Measurements from ENCODE around the gene CHAT.
A peak's percentile ranks its signal among the peaks of the same experiment; 100 is the strongest.

Gene CHAT

GRCh38 chr10:49593998-49594397 lies 19.8 kb upstream of the CHAT start:
- Histone ChIP-seq H4K20me1 (ENCODE audit: control insufficient read depth, insufficient read depth, low read depth, low read length) (no peaks in the 10 kb centered on the region), H3K4me1 (ENCODE audit: control insufficient read depth, low read length) (no peaks in the 10 kb centered on the region), H3K4me3 (ENCODE audit: low read length) (no peak overlapping the region), H3K9me3 (ENCODE audit: control insufficient read depth, insufficient read depth, low read length) (no peaks in the 10 kb centered on the region), H3K9me2 (replicated peaks; ENCODE audit: control insufficient read depth, low read length) (no peaks in the 10 kb centered on the region), H3K36me3 (ENCODE audit: control insufficient read depth, low read length) (no peaks in the 10 kb centered on the region), H3K27ac (ENCODE audit: low read depth, low read length) (no peak overlapping the region), H3K79me2 (ENCODE audit: control insufficient read depth, low read length) (no peaks in the 10 kb centered on the region), H3K4me2 (ENCODE audit: low read length) (no peak overlapping the region), H3F3A (ENCODE audit: control insufficient read depth, insufficient read depth) (no peaks in the 10 kb centered on the region), H3K27me3 (ENCODE audit: control insufficient read depth, low read length) (no peaks in the 10 kb centered on the region)
- TF ChIP-seq CTCF (IDR thresholded peaks at IDR 0.05; ENCODE audit: low read depth, low read length, poor library complexity, severe bottlenecking), result no peak
- no peak for TF ChIP-seq EZH2phosphoT487 (IDR thresholded peaks at IDR 0.05; ENCODE audit: borderline replicate concordance, low read length)

GRCh38 chr10:49594594-49594993 lies 19.2 kb upstream of the CHAT start:
- no peak overlapping the region for H3K4me2 ChIP-seq (ENCODE audit: low read length)

GRCh38 chr10:49595003-49595712 lies 18.7 kb upstream of the CHAT start:
- H3F3A ChIP-seq (ENCODE audit: control insufficient read depth, insufficient read depth), result no peaks in the 10 kb centered on the region
- H3K36me3 ChIP-seq (ENCODE audit: control insufficient read depth, low read length), result no peaks in the 10 kb centered on the region
- H3K27ac ChIP-seq (ENCODE audit: low read depth, low read length), result no peak overlapping the region
- no peaks in the 10 kb centered on the region for H3K9me3 ChIP-seq (ENCODE audit: control insufficient read depth, insufficient read depth, low read length)
- no peaks in the 10 kb centered on the region for H3K27me3 ChIP-seq (ENCODE audit: control insufficient read depth, low read length)
- no peaks in the 10 kb centered on the region for H3K4me1 ChIP-seq (ENCODE audit: control insufficient read depth, low read length)
- no peaks in the 10 kb centered on the region for H3K9me2 ChIP-seq (replicated peaks; ENCODE audit: control insufficient read depth, low read length)
- no peaks in the 10 kb centered on the region for H4K20me1 ChIP-seq (ENCODE audit: control insufficient read depth, insufficient read depth, low read depth, low read length)
- H3K4me3 ChIP-seq (ENCODE audit: low read length), result no peak overlapping the region
- TF ChIP-seq CTCF (IDR thresholded peaks at IDR 0.05; ENCODE audit: low read depth, low read length, poor library complexity, severe bottlenecking) (no peak), EZH2phosphoT487 (IDR thresholded peaks at IDR 0.05; ENCODE audit: borderline replicate concordance, low read length) (no peak)
- no peak overlapping the region for H3K4me2 ChIP-seq (ENCODE audit: low read length)
- no peaks in the 10 kb centered on the region for H3K79me2 ChIP-seq (ENCODE audit: control insufficient read depth, low read length)

More at GRCh38 chr10:49594594-49594993, 19.2 kb upstream of the CHAT start:
- Histone ChIP-seq H3K27me3 (ENCODE audit: control insufficient read depth, low read length) (no peaks in the 10 kb centered on the region), H3K4me1 (ENCODE audit: control insufficient read depth, low read length) (no peaks in the 10 kb centered on the region), H3F3A (ENCODE audit: control insufficient read depth, insufficient read depth) (no peaks in the 10 kb centered on the region), H4K20me1 (ENCODE audit: control insufficient read depth, insufficient read depth, low read depth, low read length) (no peaks in the 10 kb centered on the region), H3K9me2 (replicated peaks; ENCODE audit: control insufficient read depth, low read length) (no peaks in the 10 kb centered on the region), H3K9me3 (ENCODE audit: control insufficient read depth, insufficient read depth, low read length) (no peaks in the 10 kb centered on the region), H3K36me3 (ENCODE audit: control insufficient read depth, low read length) (no peaks in the 10 kb centered on the region), H3K79me2 (ENCODE audit: control insufficient read depth, low read length) (no peaks in the 10 kb centered on the region), H3K4me3 (ENCODE audit: low read length) (no peak overlapping the region), H3K27ac (ENCODE audit: low read depth, low read length) (no peak overlapping the region)
- TF ChIP-seq EZH2phosphoT487 (IDR thresholded peaks at IDR 0.05; ENCODE audit: borderline replicate concordance, low read length), result no peak
- peak; percentile 78 for TF ChIP-seq CTCF (IDR thresholded peaks at IDR 0.05; ENCODE audit: low read depth, low read length, poor library complexity, severe bottlenecking)
